Posterior cingulate gyrus (tissue), 11 donors: ENCODE data around the gene MEX3A.
"Not testable (repeated sequence)": the region's sequence is repeated elsewhere in the genome, so short reads cannot be mapped to it uniquely, and the experiment has no call there.

Experiments used
- DNase-seq, 10 donors: peaks; one replicate each; pipeline versions ENCODE4 v3.0.0 to v3.0.0-alpha.2; 2020 to 2021; ENCODE audit warnings: mixed read lengths in 3 of 10
- intact Hi-C: fragments of 100-400 bp; cut with DNase I; formaldehyde crosslinking; loops from one replicate; pipeline ENCODE4 v1.15.1; 2023

Gene MEX3A

GRCh38 chr1:156082309-156083091, at the start of gene MEX3A:
Gene MEX3A (minus strand): TSS chr1:156082465. CDS start chr1:156081998, 467 bp downstream.
- intact Hi-C loops = loop anchor here (2.0 kb wide), 1 partner anchor 28 kb away; the partner anchor contains the start of gene LAMTOR2
- DNase-seq = peak; percentile 72 to 97 (median 78)

- no peak for DNase-seq
- intact Hi-C loops = loop anchor here (1.0 kb wide), 1 partner anchor 34 kb away; no protein-coding TSS in a partner anchor
These were observed 48.3 kb upstream of the MEX3A start for GRCh38 chr1:156130578-156130942.

GRCh38 chr1:156129687-156130577, 47.7 kb upstream of the MEX3A start:
- intact Hi-C loops = loop anchor here (1.0 kb wide), 1 partner anchor 34 kb away; no protein-coding TSS in a partner anchor
- DNase-seq = peak in 9 of 10 donors; percentile 58 to 95 (median 81)

GRCh38 chr1:156128654-156129597, 46.7 kb upstream of the MEX3A start:
- no peak for DNase-seq
- intact Hi-C loops = no loop called here

- intact Hi-C loops = no loop called here
- DNase-seq = no peak
These were observed 46.0 kb upstream of the MEX3A start for GRCh38 chr1:156128308-156128653.

GRCh38 chr1:156126630-156127534, 44.6 kb upstream of the MEX3A start:
- intact Hi-C loops = no loop called here
- no peak for DNase-seq

GRCh38 chr1:156126043-156126629, 43.9 kb upstream of the MEX3A start:
- DNase-seq = peak in 2 of 10 donors; percentile 50 to 88
- intact Hi-C loops = no loop called here

GRCh38 chr1:156125544-156125943, 43.3 kb upstream of the MEX3A start:
- DNase-seq, intact Hi-C loops: not testable (repeated sequence)

- intact Hi-C loops = no loop called here
- DNase-seq = no peak
These were observed 42.6 kb upstream of the MEX3A start for GRCh38 chr1:156124557-156125483.

- DNase-seq = peak; percentile 81 to 99 (median 90)
- intact Hi-C loops = no loop called here
These were observed 41.3 kb upstream of the MEX3A start for GRCh38 chr1:156123356-156124196.

GRCh38 chr1:156122519-156123355, 40.5 kb upstream of the MEX3A start:
- peak in 5 of 10 donors; percentile 63 to 90 (median 66) for DNase-seq
- intact Hi-C loops = no loop called here

GRCh38 chr1:156122086-156122485, 39.8 kb upstream of the MEX3A start:
- no peak for DNase-seq
- intact Hi-C loops = no loop called here

GRCh38 chr1:156121457-156121856, 39.2 kb upstream of the MEX3A start:
- DNase-seq = no peak
- intact Hi-C loops = no loop called here

- DNase-seq, intact Hi-C loops: not testable (repeated sequence)
These were observed 38.7 kb upstream of the MEX3A start for GRCh38 chr1:156121005-156121404.

GRCh38 chr1:156120318-156120717, 38.1 kb upstream of the MEX3A start:
- intact Hi-C loops = no loop called here
- DNase-seq = no peak
